Activated CD8-positive, alpha-beta T cell treated with anti-CD3 and anti-CD28 coated beads for 36 hours (primary cell): ENCODE data around the gene NDUFA12. TPM values are rescaled to one million over a fixed set of nuclear protein-coding genes. Genes with fewer than 3 reads are reported as not detected.

ENCODE experiments used
- ATAC-seq: fragments of 200-7000 bp; cut with Tn5 transposase; one replicate; pipeline ENCODE4 v1.10.0; 2021; ENCODE audit warnings: mild to moderate bottlenecking, moderate library complexity
- CTCF ChIA-PET: fragments of 350-600 bp; sonication (Branson Sonifier 250); formaldehyde crosslinking; loops from one replicate; lab custom pipeline; 2021; ENCODE audit warnings: antibody characterized with exemption; lab: Charles Lee
- POLR2A ChIA-PET: fragments of 350-600 bp; sonication (Branson Sonifier 250); formaldehyde crosslinking; loops from one replicate; lab custom pipeline; 2021; ENCODE audit warnings: antibody characterized with exemption; lab: Charles Lee
- DNase-seq: peaks from one replicate; pipeline ENCODE4 v3.0.0-alpha.2; 2020
- H3K27ac Mint-ChIP-seq: one replicate; pipeline ENCODE4 v1.8.0; 2021; ENCODE audit warnings: mild to moderate bottlenecking, mixed read lengths
- H3K27me3 Mint-ChIP-seq: one replicate; pipeline ENCODE4 v1.8.0; 2021; ENCODE audit warnings: mixed read lengths
- H3K36me3 Mint-ChIP-seq: one replicate; pipeline ENCODE4 v1.8.0; 2021; ENCODE audit warnings: low read depth, mixed read lengths
- H3K4me1 Mint-ChIP-seq: one replicate; pipeline ENCODE4 v1.8.0; 2021; ENCODE audit warnings: low read depth, mixed read lengths
- H3K4me3 Mint-ChIP-seq: one replicate; pipeline ENCODE4 v1.8.0; 2021; ENCODE audit warnings: mild to moderate bottlenecking, moderate library complexity, mixed read lengths
- H3K9me3 Mint-ChIP-seq: one replicate; pipeline ENCODE4 v1.8.0; 2021; ENCODE audit warnings: mixed read lengths
- CTCF ChIP-seq: fragments of 200-600 bp; IDR thresholded peaks from one replicate; pipeline ENCODE4 v1.8.0; 2022; ENCODE audit warnings: antibody characterized with exemption, mild to moderate bottlenecking
- intact Hi-C: fragments of 100-400 bp; cut with micrococcal nuclease; formaldehyde crosslinking; loops from one replicate; pipeline ENCODE4 v1.10.0; 2022
- total RNA-seq, 2 experiments: library from RNA; stranded (reverse); gene quantifications; one replicate each; pipeline ENCODE4 v1.2.3, GENCODE V29; 2021

NDUFA12 gene
- total RNA-seq = 100 to 1,000 TPM; 123 to 128 TPM

GRCh38 chr12:95003213-95003920 is at the start of gene NDUFA12:
TSS of gene NDUFA12 (minus strand) at chr12:95003697. CDS start at chr12:95003680, 17 bp downstream.
- H3K4me1 Mint-ChIP-seq = peaks cover 46% of the 10 kb centered on the region
- H3K4me3 Mint-ChIP-seq = peak within 1 kb of the TSS; percentile 96

GRCh38 chr12:95051241-95051640 is 47.7 kb upstream of the NDUFA12 start:
- ChIA-PET CTCF (no interaction called here), POLR2A (no interaction called here)
- H3K4me1 Mint-ChIP-seq = no peaks in the 10 kb centered on the region
- no peaks in the 10 kb centered on the region for H3K9me3 Mint-ChIP-seq
- no peak overlapping the region for H3K27ac Mint-ChIP-seq
- H3K36me3 Mint-ChIP-seq = peaks cover 29% of the 10 kb centered on the region
- intact Hi-C loops = no loop called here
- TF ChIP-seq CTCF = no peak
- H3K4me3 Mint-ChIP-seq = no peak overlapping the region
- DNase-seq (no peak), ATAC-seq (no peak)
- H3K27me3 Mint-ChIP-seq = no peaks in the 10 kb centered on the region

More at GRCh38 chr12:95003213-95003920, at the start of gene NDUFA12:
- CTCF ChIA-PET = interaction anchor here (1.2 kb wide), 1 partner anchor 12 kb away, joined by 3 read pairs; no protein-coding TSS in a partner anchor
- DNase-seq = peak; percentile 97
- H3K27me3 Mint-ChIP-seq = no peaks in the 10 kb centered on the region
- peak; percentile 99 for ATAC-seq
- H3K9me3 Mint-ChIP-seq = peaks cover 10% of the 10 kb centered on the region
- H3K36me3 Mint-ChIP-seq = peaks cover 37% of the 10 kb centered on the region
- peak within 1 kb of the TSS; percentile 94 for H3K27ac Mint-ChIP-seq
- intact Hi-C loops = no loop called here
- TF ChIP-seq CTCF = no peak
- POLR2A ChIA-PET = interaction anchor here (0.6 to 1.5 kb wide), 11 partner anchors 9 to 940 kb away, joined by 3 to 10 read pairs (median 5); partner anchors contain the start of genes AMDHD1, CCDC38, METAP2 and VEZT

GRCh38 chr12:95037906-95038305 is 34.4 kb upstream of the NDUFA12 start:
- intact Hi-C loops = no loop called here
- Mint-ChIP-seq H3K4me3 (no peak overlapping the region), H3K4me1 (peaks cover 18% of the 10 kb centered on the region), H3K36me3 (peaks cover 21% of the 10 kb centered on the region), H3K27me3 (no peaks in the 10 kb centered on the region), H3K9me3 (no peaks in the 10 kb centered on the region), H3K27ac (no peak overlapping the region)
- CTCF ChIA-PET = no interaction called here
- POLR2A ChIA-PET = no interaction called here
- no peak for ATAC-seq
- no peak for TF ChIP-seq CTCF
- DNase-seq = no peak

GRCh38 chr12:95034750-95035149 is 31.3 kb upstream of the NDUFA12 start:
- no peak for DNase-seq
- Mint-ChIP-seq H3K4me3 (no peak overlapping the region), H3K4me1 (peaks cover 16% of the 10 kb centered on the region), H3K9me3 (no peaks in the 10 kb centered on the region), H3K27me3 (no peaks in the 10 kb centered on the region), H3K27ac (no peak overlapping the region), H3K36me3 (peaks cover 18% of the 10 kb centered on the region)
- no peak for TF ChIP-seq CTCF
- no peak for ATAC-seq
- intact Hi-C loops = no loop called here
- ChIA-PET POLR2A (no interaction called here), CTCF (no interaction called here)

GRCh38 chr12:95022477-95022876 is 19.0 kb upstream of the NDUFA12 start:
- no peak for ATAC-seq
- POLR2A ChIA-PET = no interaction called here
- no peaks in the 10 kb centered on the region for H3K9me3 Mint-ChIP-seq
- intact Hi-C loops = no loop called here
- H3K4me3 Mint-ChIP-seq = no peak overlapping the region
- no peaks in the 10 kb centered on the region for H3K27me3 Mint-ChIP-seq
- CTCF ChIA-PET = interaction anchor here (1.4 kb wide), 1 partner anchor 51 kb away, joined by 4 read pairs; the partner anchor contains the start of gene NR2C1
- TF ChIP-seq CTCF = no peak
- H3K36me3 Mint-ChIP-seq = peaks cover 9% of the 10 kb centered on the region
- no peak overlapping the region for H3K27ac Mint-ChIP-seq
- no peaks in the 10 kb centered on the region for H3K4me1 Mint-ChIP-seq
- no peak for DNase-seq
